Measurements from ENCODE around the gene CAPN5. TPM values are rescaled to one million over a fixed set of nuclear protein-coding genes. Genes with fewer than 3 reads are reported as not detected.

The CAPN5 gene
- total RNA-seq, 4 donors from 2014 or later, result 15.9 to 24.5 (median 19.8) TPM

DNA sequence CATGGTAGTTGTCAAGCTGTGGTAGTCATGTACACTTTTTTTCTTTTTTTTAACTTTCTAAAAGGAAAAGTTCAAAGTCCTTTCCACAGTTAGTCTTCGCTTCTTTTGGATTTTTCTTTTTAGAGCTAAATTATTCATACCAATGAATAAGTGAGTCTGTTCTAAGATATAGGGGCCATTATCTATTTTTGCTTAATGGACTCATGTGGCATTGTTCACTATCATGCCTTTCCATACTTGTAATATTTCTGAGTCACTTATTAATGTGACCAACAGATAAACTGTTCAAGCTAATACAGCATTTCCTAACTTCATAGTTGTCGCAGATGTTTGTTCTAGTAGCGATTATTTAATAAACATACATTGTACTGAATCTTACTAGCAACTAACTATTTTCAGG lies 40.5 kb upstream of the CAPN5 start:
- TF ChIP-seq CTCF (IDR thresholded peaks at IDR 0.05), result no peak
- TF ChIP-seq POLR2A (IDR thresholded peaks at IDR 0.05), result no peak
- TF ChIP-seq EP300 (IDR thresholded peaks at IDR 0.05), result no peak
- Histone ChIP-seq H3K4me1 (no peaks in the 10 kb centered on the region), H3K4me3 (no peak overlapping the region), H3K27me3 (peaks cover 0 to 3% of the 10 kb centered on the region in 2 donors), H3K27ac (no peak overlapping the region), H3K9me3 (no peaks in the 10 kb centered on the region), H3K36me3 (no peaks in the 10 kb centered on the region)
- 63 to 64% methylated on average over 3 of the region's 3 CpGs for WGBS, 2 donors
- DNase-seq (ENCODE audit: low spot score in 2 of 2), result no peak

- WGBS, 2 donors, result 67 to 75% methylated on average over 2 of the region's 2 CpGs
Measured at GRCh38 chr11:77026743-77027142, 40.0 kb upstream of the CAPN5 start.

DNA sequence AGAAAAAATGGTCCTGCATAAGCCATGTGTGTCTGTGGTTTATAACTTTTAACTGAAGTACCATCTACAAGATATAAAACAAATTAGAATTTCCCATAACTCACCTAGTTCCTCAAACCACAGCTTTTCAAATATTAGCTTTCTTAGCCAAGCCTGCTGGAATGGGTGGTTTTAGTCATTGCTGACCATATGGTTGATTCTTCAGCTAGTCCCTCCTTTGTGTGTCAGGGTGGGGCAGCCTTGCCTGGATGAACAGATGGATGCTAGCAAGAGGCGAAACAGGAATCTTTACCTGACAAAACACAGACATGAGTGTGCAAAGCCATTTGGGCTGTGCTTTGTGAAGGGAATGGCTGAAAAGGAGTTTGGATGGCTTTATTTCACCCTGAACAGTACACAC lies 39.5 kb upstream of the CAPN5 start:
- WGBS, 2 donors, result 90 to 100% methylated on average over 1 of the region's 1 CpG
- Histone ChIP-seq H3K27ac (no peak overlapping the region), H3K27me3 (peaks cover 0 to 11% of the 10 kb centered on the region in 2 donors), H3K36me3 (no peaks in the 10 kb centered on the region), H3K4me1 (no peaks in the 10 kb centered on the region), H3K9me3 (no peaks in the 10 kb centered on the region), H3K4me3 (no peak overlapping the region)
- TF ChIP-seq EP300 (IDR thresholded peaks at IDR 0.05) (no peak), POLR2A (IDR thresholded peaks at IDR 0.05) (no peak)
- no peak for DNase-seq (ENCODE audit: low spot score in 2 of 2)

More at GRCh38 chr11:77026743-77027142, 40.0 kb upstream of the CAPN5 start:
- Histone ChIP-seq H3K9me3 (no peaks in the 10 kb centered on the region), H3K36me3 (no peaks in the 10 kb centered on the region), H3K4me1 (no peaks in the 10 kb centered on the region), H3K4me3 (no peak overlapping the region), H3K27me3 (peaks cover 0 to 6% of the 10 kb centered on the region in 2 donors), H3K27ac (no peak overlapping the region)
- DNase-seq (ENCODE audit: low spot score in 2 of 2), result no peak
- no peak for TF ChIP-seq POLR2A (IDR thresholded peaks at IDR 0.05)
- no peak for TF ChIP-seq CTCF (IDR thresholded peaks at IDR 0.05)
- no peak for TF ChIP-seq EP300 (IDR thresholded peaks at IDR 0.05)

DNA sequence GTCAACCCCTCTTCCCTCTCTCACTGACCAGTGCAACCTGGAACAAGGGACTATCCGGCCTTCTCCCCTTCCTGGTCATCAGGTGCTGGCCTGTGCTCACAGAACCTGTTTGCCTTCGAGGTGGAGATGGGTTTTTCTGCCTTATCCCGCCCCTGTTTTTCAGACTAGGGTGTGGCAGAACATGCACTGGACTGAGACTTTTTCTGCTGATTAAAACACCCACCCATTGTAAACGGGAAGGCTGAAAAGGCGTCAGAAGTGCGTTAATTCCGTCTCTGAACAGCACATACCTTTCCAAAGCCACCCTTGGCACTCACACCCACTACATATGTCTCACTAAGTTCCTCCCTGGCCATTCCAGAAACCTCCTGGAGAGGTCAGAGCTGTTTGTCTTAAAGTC lies 36.9 kb upstream of the CAPN5 start:
- 68 to 77% methylated on average over 7 of the region's 7 CpGs for WGBS, 2 donors
- no peak for DNase-seq (ENCODE audit: low spot score in 2 of 2)

DNA sequence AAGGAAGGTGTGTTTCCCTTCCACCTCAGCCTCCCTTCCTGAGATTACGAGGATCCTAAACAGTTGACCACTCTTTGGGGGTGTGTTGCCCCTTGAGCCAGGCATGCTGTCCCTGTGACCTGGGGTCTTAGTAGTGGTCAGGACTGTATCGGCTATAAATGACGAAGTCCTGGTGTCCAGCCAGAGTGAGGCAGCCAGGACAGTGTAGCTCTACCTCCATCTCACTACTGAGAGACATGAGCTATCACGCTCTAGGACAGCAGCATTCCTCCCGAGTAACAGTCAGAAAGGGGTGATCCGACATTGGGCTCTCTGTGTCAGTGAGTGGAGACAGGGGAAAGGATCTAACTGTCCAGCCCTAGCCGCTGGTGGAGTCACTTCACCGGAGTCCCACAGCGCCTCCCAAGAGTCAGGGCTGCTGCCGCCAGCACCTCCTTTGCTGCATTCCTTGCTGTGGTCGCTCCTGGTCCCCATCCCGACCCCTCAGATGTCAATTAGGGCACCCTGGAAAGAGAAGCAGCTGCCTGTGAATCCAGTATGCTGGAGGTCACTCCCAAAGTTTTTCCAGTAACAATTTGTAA lies 35.8 kb upstream of the CAPN5 start:
- Histone ChIP-seq H3K27me3 (peaks cover 0 to 12% of the 10 kb centered on the region in 2 donors), H3K9me3 (no peaks in the 10 kb centered on the region), H3K4me1 (no peaks in the 10 kb centered on the region), H3K4me3 (no peak overlapping the region), H3K36me3 (no peaks in the 10 kb centered on the region), H3K27ac (no peak overlapping the region)
- WGBS, 2 donors, result 63% methylated on average over 9 to 12 of the region's 12 CpGs
- TF ChIP-seq CTCF (IDR thresholded peaks at IDR 0.05), result no peak
- TF ChIP-seq EP300 (IDR thresholded peaks at IDR 0.05), result no peak
- no peak for TF ChIP-seq POLR2A (IDR thresholded peaks at IDR 0.05)
- no peak for DNase-seq (ENCODE audit: low spot score in 2 of 2)

More for the DNA sequence above, 36.9 kb upstream of the CAPN5 start:
- Histone ChIP-seq H3K27me3 (peaks cover 0 to 12% of the 10 kb centered on the region in 2 donors), H3K27ac (no peak overlapping the region), H3K4me1 (no peaks in the 10 kb centered on the region), H3K4me3 (no peak overlapping the region), H3K36me3 (no peaks in the 10 kb centered on the region), H3K9me3 (no peaks in the 10 kb centered on the region)
- no peak for TF ChIP-seq POLR2A (IDR thresholded peaks at IDR 0.05)
- TF ChIP-seq CTCF (IDR thresholded peaks at IDR 0.05), result no peak
- no peak for TF ChIP-seq EP300 (IDR thresholded peaks at IDR 0.05)

All from tibial nerve (tissue), 4 donors.